Esophagus (tissue), 2 donors: Measurements from ENCODE around the gene MARCHF10. TPM values are rescaled to one million over a fixed set of nuclear protein-coding genes. Genes with fewer than 3 reads are reported as not detected.
"Not testable (repeated sequence)": the region's sequence is repeated elsewhere in the genome, so short reads cannot be mapped to it uniquely, and the experiment has no call there.

Source experiments
- H3K27ac ChIP-seq, 2 donors: one replicate each; pipeline ENCODE4 v1.5.1; 2013; ENCODE audit warnings: low read depth in 2 of 2, mild to moderate bottlenecking in 2 of 2, inconsistent platforms in 1 of 2, low read length in 1 of 2, moderate library complexity in 1 of 2
- H3K27me3 ChIP-seq, 2 donors: one replicate each; pipeline ENCODE4 v1.6.1; 2013; ENCODE audit warnings: low read length in 2 of 2, control low read depth in 1 of 2, mild to moderate bottlenecking in 1 of 2; ENCODE audit not compliant: insufficient read depth in 2 of 2, control insufficient read depth in 1 of 2
- H3K36me3 ChIP-seq, 2 donors: one replicate each; pipeline ENCODE4 v1.6.1; 2013; ENCODE audit warnings: low read length in 1 of 2; ENCODE audit not compliant: control insufficient read depth in 2 of 2, insufficient read depth in 2 of 2
- H3K4me1 ChIP-seq, 2 donors: one replicate each; pipeline ENCODE4 v1.6.1; 2013; ENCODE audit warnings: low read length in 1 of 2; ENCODE audit not compliant: control insufficient read depth in 2 of 2, insufficient read depth in 2 of 2
- H3K4me3 ChIP-seq, 2 donors: one replicate each; pipeline ENCODE4 v1.5.1; 2013; ENCODE audit warnings: low read length in 2 of 2, mild to moderate bottlenecking in 2 of 2, low read depth in 1 of 2, moderate library complexity in 1 of 2
- H3K9me3 ChIP-seq, 2 donors: one replicate each; pipeline ENCODE4 v1.6.1; 2013; ENCODE audit warnings: mild to moderate bottlenecking in 2 of 2, low read depth in 1 of 2, low read length in 1 of 2, moderate library complexity in 1 of 2; ENCODE audit not compliant: control insufficient read depth in 2 of 2, insufficient read depth in 1 of 2
- WGBS, 2 donors: extraction: QIAGEN DNeasy Blood & Tissue Kit; methylation state at CpG; one replicate each; pipeline ENCODE4 v1.1.7; 2013; 5-methylcytosine and 5-hydroxymethylcytosine counted together
- polyA plus RNA-seq, 2 donors: library from polyadenylated mRNA; stranded (reverse); fragments of 200-250 nt; gene quantifications; one replicate each; pipeline ENCODE4 v1.2.3, GENCODE V29; 2013
- donor health status: healthy with polysubstance abuse.
- donor health status: Bipolar disorder and iron deficiency.

MARCHF10 gene
- polyA plus RNA-seq, 2 donors = 0.10 to 0.14 TPM

DNA sequence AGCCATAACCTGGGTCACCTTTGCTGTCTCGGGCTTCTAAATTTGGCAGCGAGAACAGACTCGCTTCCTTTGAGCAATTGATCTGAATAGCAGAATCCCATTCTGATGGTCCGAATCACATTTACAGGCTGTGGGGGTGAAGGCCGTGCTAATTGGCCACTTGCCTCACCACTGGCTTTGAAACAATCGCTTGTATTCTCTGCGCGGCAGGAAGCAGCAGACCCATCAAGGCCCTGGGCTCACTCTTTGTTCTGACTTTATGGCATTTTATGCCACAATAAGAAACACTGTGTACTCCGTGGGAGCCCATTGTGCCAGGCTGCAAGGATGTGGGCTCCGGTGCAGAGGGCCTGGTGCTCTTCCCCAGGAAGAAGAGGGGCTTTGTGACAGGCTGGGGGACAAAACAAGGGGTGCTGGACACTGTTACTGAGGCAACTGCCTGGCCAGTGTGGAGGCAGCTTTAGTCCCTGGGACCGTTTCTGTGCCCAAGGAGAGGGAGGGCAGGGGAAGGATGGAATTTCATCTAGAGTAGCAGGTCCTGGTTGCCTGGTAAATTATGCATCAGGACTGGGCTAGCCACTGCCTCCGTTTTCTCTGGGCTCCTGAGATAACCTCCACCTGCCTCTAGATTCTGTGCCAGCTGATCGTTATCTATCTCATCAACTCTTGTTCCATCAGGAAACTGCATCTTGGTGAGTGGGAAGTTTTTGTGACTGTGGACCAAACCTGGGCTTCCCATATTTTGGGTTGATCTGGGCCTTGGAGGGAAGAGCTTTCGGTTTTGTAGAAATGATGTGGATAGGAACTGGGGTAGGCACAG is 102.1 kb downstream of the MARCHF10 start:
- no peaks in the 10 kb centered on the region for H3K27me3 ChIP-seq
- H3K36me3 ChIP-seq = no peaks in the 10 kb centered on the region
- H3K4me3 ChIP-seq = no peak overlapping the region
- H3K9me3 ChIP-seq = no peaks in the 10 kb centered on the region
- 50 to 59% methylated on average over 14 of the region's 14 CpGs for WGBS, 2 donors
- H3K4me1 ChIP-seq = peaks cover 4 to 8% of the 10 kb centered on the region in 2 donors
- no peak overlapping the region for H3K27ac ChIP-seq

DNA sequence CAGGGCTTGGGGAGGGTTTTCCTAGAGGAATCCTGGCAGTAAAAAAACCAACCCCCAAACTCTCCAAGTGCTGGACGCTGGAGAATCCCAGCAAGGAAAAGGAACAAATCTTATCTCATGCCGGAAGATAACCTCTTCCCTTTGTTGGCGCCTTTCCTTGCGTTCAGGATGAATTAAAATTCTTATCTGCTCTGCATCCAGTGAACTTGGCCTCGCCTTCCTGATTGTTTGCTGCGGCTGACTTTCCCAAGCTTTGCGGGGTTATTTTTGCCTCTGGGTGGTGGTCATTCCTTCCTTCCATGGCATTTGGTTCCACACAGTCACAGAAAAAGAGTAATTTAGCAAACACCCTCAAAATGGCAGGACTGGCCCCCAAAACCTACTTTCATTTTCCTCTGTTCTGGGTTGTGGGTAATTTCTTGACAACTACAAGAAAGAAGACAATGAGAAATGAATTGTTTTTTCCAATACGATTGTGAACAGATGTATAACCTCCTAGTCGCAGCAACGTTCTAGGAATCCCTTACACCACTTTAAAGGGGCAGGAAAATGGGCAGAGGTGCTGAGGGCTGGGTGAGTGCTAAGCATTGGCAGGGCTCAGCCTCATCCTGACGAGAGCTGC is 102.8 kb downstream of the MARCHF10 start:
- H3K4me3 ChIP-seq = no peak overlapping the region
- H3K36me3 ChIP-seq = no peaks in the 10 kb centered on the region
- peaks cover 4 to 8% of the 10 kb centered on the region in 2 donors for H3K4me1 ChIP-seq
- WGBS, 2 donors = 46 to 57% methylated on average over 11 of the region's 11 CpGs
- no peaks in the 10 kb centered on the region for H3K9me3 ChIP-seq
- H3K27ac ChIP-seq = no peak overlapping the region
- no peaks in the 10 kb centered on the region for H3K27me3 ChIP-seq

- 6 to 7% methylated on average over 31 of the region's 31 CpGs for WGBS, 2 donors
- Histone ChIP-seq H3K9me3 (no peaks in the 10 kb centered on the region), H3K4me1 (peaks cover 4 to 8% of the 10 kb centered on the region in 2 donors), H3K27ac (peak overlapping the region; percentile 54 to 81), H3K27me3 (no peaks in the 10 kb centered on the region), H3K36me3 (no peaks in the 10 kb centered on the region), H3K4me3 (peak overlapping the region; percentile 49 to 69)
These were observed 103.6 kb downstream of the MARCHF10 start for GRCh38 chr17:62704381-62704971.

DNA sequence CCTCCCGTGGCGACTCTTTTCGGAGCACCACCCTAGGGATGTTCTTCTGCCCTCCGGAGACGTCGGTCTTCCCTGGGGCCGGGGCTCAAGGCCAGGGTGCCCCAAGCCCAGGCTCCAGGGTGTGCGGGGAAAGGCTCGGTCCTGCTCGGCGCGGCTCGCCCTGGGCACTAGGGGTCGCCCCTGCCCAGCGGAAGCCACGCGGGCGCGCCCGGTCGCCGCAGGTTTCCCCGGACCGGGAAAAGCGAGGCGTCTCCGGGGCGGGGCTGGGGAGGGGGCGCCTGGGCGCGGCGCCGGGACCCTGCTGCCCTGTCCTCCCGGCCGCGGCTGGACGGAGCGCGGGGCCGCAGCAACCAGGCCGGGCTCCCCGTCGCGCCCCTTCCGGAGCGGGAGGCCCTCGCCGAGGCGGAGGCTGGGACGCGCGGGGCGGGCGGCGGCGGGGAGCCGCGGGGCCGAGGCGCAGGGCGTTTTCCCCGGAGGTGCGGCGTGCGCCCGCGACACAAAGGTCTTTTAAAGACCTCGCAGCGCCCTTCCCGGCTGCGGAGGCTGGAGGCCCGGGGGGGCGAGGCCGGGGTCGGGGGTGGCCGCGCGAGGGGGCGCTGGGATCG is 104.2 kb downstream of the MARCHF10 start:
- Histone ChIP-seq H3K4me1 (peaks cover 4 to 8% of the 10 kb centered on the region in 2 donors), H3K9me3 (no peaks in the 10 kb centered on the region), H3K36me3 (no peaks in the 10 kb centered on the region), H3K4me3 (peak overlapping the region; percentile 49 to 69), H3K27ac (peak overlapping the region; percentile 54 to 81), H3K27me3 (no peaks in the 10 kb centered on the region)
- WGBS, 2 donors = 1% methylated on average over 58 to 80 of the region's 80 CpGs

- WGBS, 2 donors = 20 to 22% methylated on average over 16 of the region's 16 CpGs
- Histone ChIP-seq H3K27me3 (no peaks in the 10 kb centered on the region), H3K9me3 (no peaks in the 10 kb centered on the region), H3K4me3 (peak overlapping the region in 1 of 2 donors; percentile 49), H3K36me3 (no peaks in the 10 kb centered on the region), H3K27ac (peak overlapping the region in 1 of 2 donors; percentile 18), H3K4me1 (peaks cover 4 to 8% of the 10 kb centered on the region in 2 donors)
These were observed 104.8 kb downstream of the MARCHF10 start for GRCh38 chr17:62703261-62703775.

DNA sequence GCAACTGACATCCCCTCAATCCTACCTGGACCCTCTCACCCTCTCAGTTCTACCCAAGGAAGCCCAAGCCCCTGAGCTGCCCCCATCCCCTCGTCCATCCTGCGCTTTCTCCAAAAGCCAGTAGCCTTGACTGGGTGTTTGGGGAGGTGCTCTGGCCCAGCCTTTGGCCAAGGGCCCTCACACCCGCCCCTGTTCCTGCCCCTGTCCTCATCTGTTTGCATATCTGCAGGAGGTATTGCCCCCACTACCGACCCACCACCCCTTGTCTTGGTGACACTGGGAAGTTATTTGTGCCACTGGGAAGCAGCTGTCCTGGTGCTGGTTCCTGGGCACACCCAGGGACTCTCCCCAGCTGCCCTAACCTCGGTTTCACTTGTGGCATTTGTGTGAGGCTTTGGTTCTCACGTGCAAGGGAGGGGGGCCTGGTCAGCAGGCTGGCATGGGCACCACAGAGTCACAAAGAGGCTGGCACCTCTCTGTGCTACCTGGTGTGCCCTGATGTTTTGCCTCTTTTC is 105.3 kb downstream of the MARCHF10 start:
- H3K27me3 ChIP-seq = no peaks in the 10 kb centered on the region
- no peaks in the 10 kb centered on the region for H3K9me3 ChIP-seq
- no peaks in the 10 kb centered on the region for H3K36me3 ChIP-seq
- H3K4me3 ChIP-seq = no peak overlapping the region
- no peak overlapping the region for H3K27ac ChIP-seq
- peaks cover 4 to 8% of the 10 kb centered on the region in 2 donors for H3K4me1 ChIP-seq
- 42 to 61% methylated on average over 6 of the region's 6 CpGs for WGBS, 2 donors

- Histone ChIP-seq H3K36me3 (no peaks in the 10 kb centered on the region), H3K27ac (no peak overlapping the region), H3K4me1 (peaks cover 4 to 11% of the 10 kb centered on the region in 2 donors), H3K27me3 (no peaks in the 10 kb centered on the region), H3K4me3 (no peak overlapping the region), H3K9me3 (no peaks in the 10 kb centered on the region)
- 83 to 89% methylated on average over 8 of the region's 8 CpGs for WGBS, 2 donors
These were observed 106.4 kb downstream of the MARCHF10 start for GRCh38 chr17:62701706-62702085.

DNA sequence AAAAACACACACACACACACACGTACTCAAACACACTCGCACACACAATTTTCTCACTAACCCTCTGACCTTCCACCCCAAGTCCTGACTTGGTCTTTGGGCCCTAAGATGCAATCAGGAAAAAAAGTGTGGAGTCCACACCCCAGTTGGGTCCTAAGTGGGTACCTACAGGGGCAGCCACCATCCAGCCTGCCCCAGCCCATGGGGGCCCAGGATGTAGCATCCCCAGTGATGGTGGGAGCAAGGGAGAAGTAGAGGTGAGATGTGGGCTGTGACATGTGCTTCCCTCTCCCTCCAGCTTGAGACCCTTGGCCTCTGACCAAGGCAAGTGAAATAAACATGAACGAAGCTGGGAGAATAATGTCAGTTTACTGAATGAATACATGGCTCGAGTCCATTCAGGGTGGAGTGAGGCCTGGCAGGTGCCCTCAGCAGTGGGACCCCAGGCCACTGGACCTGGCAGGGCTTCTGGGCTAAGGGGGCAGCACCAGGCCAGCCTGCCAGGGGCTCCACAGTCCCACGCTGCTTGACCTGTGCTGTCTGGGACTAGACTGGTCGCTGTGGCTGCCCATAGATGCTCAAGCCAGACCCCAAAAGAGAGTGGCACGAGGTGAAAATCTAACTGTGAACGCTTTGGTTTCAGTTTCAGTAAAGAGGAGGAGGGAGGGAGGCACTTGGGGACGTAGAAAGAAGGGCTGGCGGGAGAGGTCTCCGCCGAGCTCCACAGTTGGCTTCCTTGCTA is 107.0 kb downstream of the MARCHF10 start:
- no peak overlapping the region for H3K4me3 ChIP-seq
- H3K36me3 ChIP-seq = no peaks in the 10 kb centered on the region
- H3K4me1 ChIP-seq = peaks cover 4 to 14% of the 10 kb centered on the region in 2 donors
- no peaks in the 10 kb centered on the region for H3K9me3 ChIP-seq
- no peak overlapping the region for H3K27ac ChIP-seq
- H3K27me3 ChIP-seq = no peaks in the 10 kb centered on the region
- 73 to 75% methylated on average over 12 of the region's 12 CpGs for WGBS, 2 donors

GRCh38 chr17:62698459-62698858 is 109.7 kb downstream of the MARCHF10 start:
- not testable (repeated sequence) for H3K27ac ChIP-seq, H3K27me3 ChIP-seq, H3K36me3 ChIP-seq, H3K9me3 ChIP-seq, H3K4me3 ChIP-seq
- WGBS, 2 donors = 77% methylated on average over 11 of the region's 11 CpGs
- H3K4me1 ChIP-seq = peaks cover 2 to 24% of the 10 kb centered on the region in 2 donors
